HL-60 (cell line): ENCODE measurements around the gene AMPD3.

Experiments used
- DNase-seq, 2 experiments: peaks; one replicate each; pipeline ENCODE4 v3.0.0-alpha.2; 2010 to 2020; ENCODE audit warnings: low read depth in 1 of 2, low spot score in 1 of 2
- H3K27ac ChIP-seq: fragments of 250-450 bp; sonication (Bioruptor Pico); replicated peaks from 2 replicates; pipeline ENCODE4 v1.5.1; 2020; ENCODE audit warnings: mild to moderate bottlenecking, moderate library complexity
- H3K27me3 ChIP-seq: fragments of 250-450 bp; sonication (Bioruptor Pico); 2 replicates; pipeline ENCODE4 v1.5.1; 2021; ENCODE audit warnings: mild to moderate bottlenecking, moderate library complexity; ENCODE audit not compliant: insufficient read depth, poor library complexity, severe bottlenecking
- H3K4me3 ChIP-seq: replicated peaks from 2 replicates; pipeline ENCODE4 v1.5.1; 2011; ENCODE audit warnings: mild to moderate bottlenecking, control low read depth, low read length; ENCODE audit not compliant: insufficient read depth
- CTCF ChIP-seq: IDR thresholded peaks from one replicate; pipeline ENCODE4 v1.5.1; 2011; ENCODE audit warnings: low read length, control low read depth, inconsistent platforms; ENCODE audit not compliant: insufficient read depth
- GABPA ChIP-seq: IDR thresholded peaks from 2 replicates; pipeline ENCODE4 v1.6.1; 2012; ENCODE audit warnings: low read depth
- POLR2AphosphoS5 ChIP-seq: IDR thresholded peaks from 2 replicates; pipeline ENCODE4 v1.6.1; 2012; ENCODE audit warnings: low read depth
- REST ChIP-seq: IDR thresholded peaks from 2 replicates; pipeline ENCODE4 v1.6.1; 2012; ENCODE audit warnings: low read depth; ENCODE audit not compliant: insufficient replicate concordance
- SPI1 ChIP-seq: IDR thresholded peaks from 2 replicates; pipeline ENCODE4 v1.6.1; 2012; ENCODE audit warnings: low read depth, mild to moderate bottlenecking, borderline replicate concordance

AMPD3 gene

GRCh38 chr11:10481560-10482349 is 26.7 kb downstream of the AMPD3 start:
- H3K27ac ChIP-seq = no peak overlapping the region
- no peak overlapping the region for H3K4me3 ChIP-seq
- DNase-seq = no peak
- H3K27me3 ChIP-seq = no peaks in the 10 kb centered on the region
- TF ChIP-seq POLR2AphosphoS5 = no peak
- no peak for TF ChIP-seq CTCF
- TF ChIP-seq SPI1 = no peak
- TF ChIP-seq GABPA = no peak
- no peak for TF ChIP-seq REST

GRCh38 chr11:10483174-10483573 is 28.1 kb downstream of the AMPD3 start:
- no peak for DNase-seq
- Histone ChIP-seq H3K27ac (no peak overlapping the region), H3K27me3 (no peaks in the 10 kb centered on the region), H3K4me3 (no peak overlapping the region)
- no peak for TF ChIP-seq SPI1
- TF ChIP-seq REST = no peak
- TF ChIP-seq POLR2AphosphoS5 = no peak
- TF ChIP-seq CTCF = no peak
- TF ChIP-seq GABPA = no peak

GRCh38 chr11:10483584-10483983 is 28.5 kb downstream of the AMPD3 start:
- TF ChIP-seq POLR2AphosphoS5 (no peak), SPI1 (no peak), REST (no peak)
- Histone ChIP-seq H3K27me3 (no peaks in the 10 kb centered on the region), H3K4me3 (no peak overlapping the region), H3K27ac (no peak overlapping the region)
- no peak for DNase-seq
